ENCODE measurements around the gene KDM4F.

Gene KDM4F

GRCh38 chr11:95045812-95046211 is 3.4 kb upstream of the KDM4F start:
- no peak for DNase-seq (ENCODE audit: low read depth)
- TF ChIP-seq, protein P1, sequence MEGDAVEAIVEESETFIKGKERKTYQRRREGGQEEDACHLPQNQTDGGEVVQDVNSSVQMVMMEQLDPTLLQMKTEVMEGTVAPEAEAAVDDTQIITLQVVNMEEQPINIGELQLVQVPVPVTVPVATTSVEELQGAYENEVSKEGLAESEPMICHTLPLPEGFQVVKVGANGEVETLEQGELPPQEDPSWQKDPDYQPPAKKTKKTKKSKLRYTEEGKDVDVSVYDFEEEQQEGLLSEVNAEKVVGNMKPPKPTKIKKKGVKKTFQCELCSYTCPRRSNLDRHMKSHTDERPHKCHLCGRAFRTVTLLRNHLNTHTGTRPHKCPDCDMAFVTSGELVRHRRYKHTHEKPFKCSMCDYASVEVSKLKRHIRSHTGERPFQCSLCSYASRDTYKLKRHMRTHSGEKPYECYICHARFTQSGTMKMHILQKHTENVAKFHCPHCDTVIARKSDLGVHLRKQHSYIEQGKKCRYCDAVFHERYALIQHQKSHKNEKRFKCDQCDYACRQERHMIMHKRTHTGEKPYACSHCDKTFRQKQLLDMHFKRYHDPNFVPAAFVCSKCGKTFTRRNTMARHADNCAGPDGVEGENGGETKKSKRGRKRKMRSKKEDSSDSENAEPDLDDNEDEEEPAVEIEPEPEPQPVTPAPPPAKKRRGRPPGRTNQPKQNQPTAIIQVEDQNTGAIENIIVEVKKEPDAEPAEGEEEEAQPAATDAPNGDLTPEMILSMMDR (IDR thresholded peaks at IDR 0.05; ENCODE audit: insufficient read depth, low read depth, low read length, missing control alignments) = no peak
- H3K4me3 ChIP-seq (ENCODE audit: low read depth, low read length) = no peak overlapping the region

GRCh38 chr11:95050595-95051202 is 1.5 kb downstream of the KDM4F start:
- no peak overlapping the region for H3K4me3 ChIP-seq (ENCODE audit: low read depth, low read length)
- TF ChIP-seq, protein P1 (IDR thresholded peaks at IDR 0.05; ENCODE audit: insufficient read depth, low read depth, low read length, missing control alignments) = no peak
- no peak for DNase-seq (ENCODE audit: low read depth)

DNA sequence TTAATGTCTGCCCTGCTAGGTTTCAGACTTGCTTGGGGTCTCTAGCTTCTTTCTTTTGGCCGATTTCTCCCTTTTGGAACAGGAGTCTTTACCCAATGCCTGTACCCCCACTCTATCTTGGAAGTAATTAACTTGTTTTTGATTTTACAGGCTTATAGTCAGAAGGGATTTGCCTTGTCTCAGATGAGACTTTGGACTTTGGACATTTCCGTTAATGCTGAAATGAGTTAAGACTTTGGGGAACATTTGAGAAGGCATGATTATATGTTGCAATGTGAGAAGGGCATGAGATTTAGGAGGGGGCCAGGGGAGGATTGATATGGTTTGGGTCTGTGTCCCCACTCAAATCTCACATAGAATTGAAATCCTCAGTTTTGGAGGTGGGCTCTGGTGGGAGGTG is 5.1 kb downstream of the KDM4F start:
- DNase-seq (ENCODE audit: low read depth) = no peak

DNA sequence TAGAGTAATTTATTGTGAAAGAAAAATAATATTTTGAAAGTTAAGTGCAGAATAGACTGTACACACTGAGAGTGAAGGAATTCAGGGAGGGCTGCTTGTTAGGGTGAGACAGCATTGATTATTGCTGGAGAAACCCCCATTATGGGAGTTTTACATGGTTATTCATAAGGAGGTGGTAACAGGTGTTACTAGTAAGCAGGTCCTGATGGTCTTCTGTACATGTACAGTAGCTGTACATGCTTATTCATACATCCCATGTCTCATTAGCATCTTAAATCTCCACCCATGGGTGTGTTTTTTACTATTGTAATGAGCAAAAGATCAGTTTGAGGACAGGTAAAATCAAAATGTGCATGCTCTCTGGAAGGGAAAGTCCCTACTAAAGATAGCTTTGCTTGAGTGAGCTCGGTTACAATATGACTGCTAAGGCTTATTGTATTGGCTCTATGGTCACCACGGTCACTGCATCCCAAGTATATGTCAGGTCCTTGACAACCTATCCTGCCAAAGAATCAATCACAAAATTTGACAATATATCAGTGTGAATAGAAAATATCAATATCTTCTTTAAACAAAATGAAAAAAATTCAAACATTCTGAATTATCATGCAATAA is 6.2 kb downstream of the KDM4F start:
- TF ChIP-seq, protein P1 (IDR thresholded peaks at IDR 0.05; ENCODE audit: insufficient read depth, low read depth, low read length, missing control alignments) = no peak
- peak; percentile 56 for DNase-seq (ENCODE audit: low read depth)
- H3K4me3 ChIP-seq (ENCODE audit: low read depth, low read length) = no peak overlapping the region

More for the DNA sequence above, 5.1 kb downstream of the KDM4F start:
- H3K4me3 ChIP-seq (ENCODE audit: low read depth, low read length) = no peak overlapping the region
- TF ChIP-seq, protein P1 (IDR thresholded peaks at IDR 0.05; ENCODE audit: insufficient read depth, low read depth, low read length, missing control alignments) = no peak

- H3K4me3 ChIP-seq (ENCODE audit: low read depth, low read length) = no peak overlapping the region
- TF ChIP-seq, protein P1 (IDR thresholded peaks at IDR 0.05; ENCODE audit: insufficient read depth, low read depth, low read length, missing control alignments) = no peak
- DNase-seq (ENCODE audit: low read depth) = no peak
Observed at GRCh38 chr11:95057959-95058358, 8.7 kb downstream of the KDM4F start.

GRCh38 chr11:95058621-95059020 is 9.4 kb downstream of the KDM4F start:
- DNase-seq (ENCODE audit: low read depth) = no peak
- H3K4me3 ChIP-seq (ENCODE audit: low read depth, low read length) = no peak overlapping the region

More at GRCh38 chr11:95058621-95059020, 9.4 kb downstream of the KDM4F start:
- TF ChIP-seq, protein P1 (IDR thresholded peaks at IDR 0.05; ENCODE audit: insufficient read depth, low read depth, low read length, missing control alignments) = no peak

Measured in GM12865 (cell line).